IPS-18c (cell line): ENCODE measurements around the gene ACP5.
"Not testable (repeated sequence)": the region's sequence is repeated elsewhere in the genome, so short reads cannot be mapped to it uniquely, and the experiment has no call there.

ENCODE experiments used
- H3K4me3 ChIP-seq: 2 replicates; pipeline ENCODE4 v1.7.0; 2013; ENCODE audit warnings: low read depth, mild to moderate bottlenecking, low read length, moderate library complexity; ENCODE audit not compliant: insufficient read depth
- H3K9me3 ChIP-seq: one replicate; pipeline ENCODE4 v1.6.1; 2013; ENCODE audit warnings: mild to moderate bottlenecking, low read length, moderate library complexity; ENCODE audit not compliant: control insufficient read depth, insufficient read depth

The ACP5 gene

DNA sequence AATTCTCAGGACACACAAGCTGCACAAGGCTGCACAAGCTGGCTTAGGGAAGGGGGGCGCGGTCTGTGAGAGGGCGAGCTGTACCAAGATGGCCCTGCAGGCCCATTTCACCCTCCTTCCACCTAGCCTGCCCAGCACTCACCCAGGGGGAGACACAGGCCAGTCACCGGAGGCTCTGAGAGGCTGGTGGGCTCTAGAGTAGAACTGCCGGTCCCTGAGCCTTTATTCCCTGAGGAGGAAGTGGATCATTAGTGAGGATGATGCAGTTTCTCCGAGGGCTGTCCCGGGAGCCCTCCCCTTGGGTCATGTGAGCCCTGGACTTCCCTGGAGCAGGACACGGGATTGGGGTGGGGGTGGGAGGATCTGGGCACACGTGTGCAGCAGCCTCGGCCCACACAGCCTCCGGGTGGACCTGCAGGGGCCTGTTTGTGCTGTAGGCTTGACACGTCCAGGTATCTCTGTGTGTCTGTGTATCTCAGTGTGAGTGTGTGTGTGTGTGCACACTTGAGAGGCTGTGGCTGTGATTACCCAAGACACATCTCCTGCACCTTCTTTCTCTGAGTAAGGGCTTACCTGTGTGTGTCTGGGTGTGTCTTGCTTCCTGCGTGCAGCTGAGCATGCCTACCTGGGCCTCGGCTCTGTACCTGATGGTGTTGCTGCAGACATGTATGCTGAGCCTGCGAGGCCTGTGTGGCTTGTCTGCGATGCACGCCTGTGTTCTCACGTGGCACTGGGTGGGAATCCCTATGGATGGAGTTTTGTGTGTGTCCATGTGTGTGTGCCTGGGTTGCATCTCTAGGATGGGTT is at the start of gene ACP5:
TSS of gene ACP5 (minus strand) at position 195 of the 807 bp plus-strand sequence. CDS start 328 bp downstream, outside the sequence.
- Histone ChIP-seq H3K9me3 (no peaks in the 10 kb centered on the region), H3K4me3 (peak within 1 kb of the TSS; percentile 31)

DNA sequence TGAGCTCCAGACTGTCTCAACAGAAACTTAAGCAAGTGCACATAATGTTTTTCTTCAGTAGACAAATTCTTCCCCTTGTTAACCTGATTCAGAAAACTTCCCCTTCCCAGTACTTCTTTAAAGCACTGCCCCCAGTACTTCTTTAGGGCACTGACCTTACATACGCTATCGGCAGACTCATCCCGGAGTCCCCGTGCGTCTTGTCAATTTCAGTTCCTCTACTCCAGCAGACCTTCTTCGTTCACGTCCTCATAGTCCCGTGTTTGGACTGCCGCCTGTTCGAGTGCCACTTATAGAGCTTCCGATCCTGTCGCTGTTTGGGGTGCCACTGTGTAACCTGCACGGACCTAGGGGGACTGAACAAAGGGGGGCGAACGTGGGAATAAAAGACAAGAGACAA is 48.8 kb upstream of the ACP5 start:
- Histone ChIP-seq H3K9me3 (no peaks in the 10 kb centered on the region), H3K4me3 (no peak overlapping the region)

GRCh38 chr19:11624069-11624463 is 46.6 kb upstream of the ACP5 start:
- Histone ChIP-seq H3K9me3 (peaks cover 6% of the 10 kb centered on the region), H3K4me3 (no peak overlapping the region)

GRCh38 chr19:11622401-11622800 is 45.0 kb upstream of the ACP5 start:
- not testable (repeated sequence) for H3K4me3 ChIP-seq
- peaks cover 16% of the 10 kb centered on the region for H3K9me3 ChIP-seq

DNA sequence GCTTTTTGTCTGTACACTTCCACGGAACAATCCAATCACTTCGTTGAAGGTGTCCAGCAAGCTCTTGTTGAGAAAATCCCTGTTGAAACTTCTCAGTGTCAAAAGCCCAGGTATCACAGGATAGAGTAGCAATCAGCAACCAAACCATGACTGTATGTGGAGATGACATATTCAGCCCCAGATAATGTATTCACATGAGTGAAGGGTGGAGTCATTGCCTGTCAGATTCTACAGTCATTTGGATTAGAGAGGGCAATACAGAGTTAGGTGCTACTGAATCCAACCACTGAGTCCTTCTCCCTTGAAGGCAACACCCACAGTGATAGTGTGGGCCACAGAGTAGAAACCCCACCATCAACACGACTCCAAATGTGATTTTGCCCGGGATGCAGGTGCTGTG is 43.1 kb upstream of the ACP5 start:
- Histone ChIP-seq H3K4me3 (no peak overlapping the region), H3K9me3 (peaks cover 28% of the 10 kb centered on the region)

- no peak overlapping the region for H3K4me3 ChIP-seq
- peaks cover 42% of the 10 kb centered on the region for H3K9me3 ChIP-seq
Observed at GRCh38 chr19:11617180-11618062, 40.0 kb upstream of the ACP5 start.

DNA sequence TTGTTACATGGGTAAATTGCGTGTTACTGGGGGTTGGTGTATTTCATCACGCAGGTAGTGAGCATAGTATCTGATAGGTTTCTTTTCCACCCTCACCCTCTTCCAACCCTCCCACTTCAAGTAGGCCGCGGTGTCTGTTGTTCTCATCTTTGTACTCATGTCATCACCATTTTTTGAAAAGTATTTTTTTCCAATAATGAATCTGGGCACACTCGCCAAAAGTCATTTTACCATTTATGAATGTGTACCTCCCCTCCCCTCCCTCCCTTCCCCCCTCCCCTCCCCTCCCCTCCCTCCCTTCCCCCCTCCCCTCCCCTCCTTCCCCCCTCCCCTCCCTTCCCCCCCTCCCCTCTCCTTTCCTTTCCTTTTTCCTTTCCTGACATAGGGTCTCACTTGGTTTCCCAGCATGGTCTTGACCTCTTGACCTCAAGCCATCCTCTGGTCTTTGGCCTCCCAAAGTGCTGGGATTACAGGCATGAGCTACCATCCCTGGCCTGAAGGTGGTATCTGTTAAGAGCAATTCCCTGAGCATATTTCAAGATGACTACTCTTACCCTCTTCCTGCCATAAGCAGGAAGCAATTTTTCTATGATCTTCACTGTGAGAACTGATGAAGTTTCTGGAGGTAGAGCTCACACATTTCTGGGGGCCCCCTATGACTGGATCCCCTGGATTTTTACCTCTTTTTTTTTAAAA is 35.5 kb upstream of the ACP5 start:
- Histone ChIP-seq H3K4me3 (no peak overlapping the region), H3K9me3 (peaks cover 31% of the 10 kb centered on the region)

- Histone ChIP-seq H3K4me3 (no peak overlapping the region), H3K9me3 (peaks cover 22% of the 10 kb centered on the region)
Observed at GRCh38 chr19:11611730-11612129, 34.3 kb upstream of the ACP5 start.

DNA sequence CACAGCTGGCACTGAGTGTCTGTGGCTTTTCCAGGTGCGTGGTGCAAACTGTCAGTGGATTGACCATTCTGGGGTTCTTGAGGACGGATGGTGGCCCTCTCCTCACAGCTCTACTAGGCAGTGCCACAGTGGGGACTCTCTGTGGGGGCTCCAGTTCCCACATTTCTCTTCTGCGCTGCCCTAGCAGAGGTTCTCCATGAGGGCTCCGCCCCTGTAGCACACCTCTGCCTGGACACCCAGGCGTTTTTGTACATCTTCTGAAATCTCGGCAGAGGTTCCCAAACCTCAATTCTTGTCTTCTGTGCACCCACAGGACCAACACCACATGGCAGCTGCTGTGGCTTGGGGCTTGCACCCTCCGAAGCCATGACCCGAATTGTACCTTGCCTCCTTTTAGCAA is 29.0 kb upstream of the ACP5 start:
- peaks cover 11% of the 10 kb centered on the region for H3K9me3 ChIP-seq
- no peak overlapping the region for H3K4me3 ChIP-seq

DNA sequence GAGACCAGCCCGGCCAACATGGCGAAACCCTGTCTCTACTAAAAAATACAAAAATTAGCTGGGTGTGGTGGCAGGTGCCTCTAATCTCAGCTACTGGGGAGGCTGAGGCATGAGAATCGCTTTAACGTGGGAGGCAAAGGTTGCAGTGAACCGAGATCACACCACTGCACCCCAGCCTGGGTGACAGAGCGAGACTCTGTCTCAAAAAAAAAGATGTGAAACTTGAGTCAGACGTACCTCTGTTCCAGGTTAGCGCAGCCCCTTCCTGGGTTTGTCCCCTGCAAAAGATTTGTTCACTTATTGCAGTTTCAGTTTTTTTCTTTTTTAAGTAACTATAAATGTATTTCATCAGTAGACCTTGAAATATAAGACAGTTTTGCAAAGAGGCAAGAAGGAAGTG is 22.3 kb upstream of the ACP5 start:
- H3K4me3 ChIP-seq, H3K9me3 ChIP-seq: not testable (repeated sequence)

GRCh38 chr19:11598746-11599145 is 21.3 kb upstream of the ACP5 start:
- Histone ChIP-seq H3K4me3 (no peak overlapping the region; the same call in 1 of the 2 replicates), H3K9me3 (no peaks in the 10 kb centered on the region)

DNA sequence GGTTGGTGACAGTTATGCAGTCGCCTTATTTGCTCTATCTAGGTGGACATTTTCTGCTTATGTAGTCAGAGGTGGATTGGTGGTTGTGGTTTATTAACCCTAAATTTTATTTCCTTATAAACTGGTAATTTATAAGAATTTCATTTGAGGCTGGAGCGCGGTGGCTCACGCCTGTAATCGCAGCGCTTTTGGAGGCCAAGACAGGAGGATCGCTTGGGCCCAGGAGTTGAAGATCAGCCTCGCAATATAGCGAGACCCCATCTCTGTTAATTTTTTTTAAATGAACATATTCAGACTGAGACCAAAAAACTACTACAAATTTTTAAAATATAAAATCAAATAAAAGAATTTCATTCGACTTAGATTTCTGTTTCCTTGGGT is 20.6 kb upstream of the ACP5 start:
- Histone ChIP-seq H3K9me3 (no peaks in the 10 kb centered on the region), H3K4me3 (peak overlapping the region; percentile 98)

DNA sequence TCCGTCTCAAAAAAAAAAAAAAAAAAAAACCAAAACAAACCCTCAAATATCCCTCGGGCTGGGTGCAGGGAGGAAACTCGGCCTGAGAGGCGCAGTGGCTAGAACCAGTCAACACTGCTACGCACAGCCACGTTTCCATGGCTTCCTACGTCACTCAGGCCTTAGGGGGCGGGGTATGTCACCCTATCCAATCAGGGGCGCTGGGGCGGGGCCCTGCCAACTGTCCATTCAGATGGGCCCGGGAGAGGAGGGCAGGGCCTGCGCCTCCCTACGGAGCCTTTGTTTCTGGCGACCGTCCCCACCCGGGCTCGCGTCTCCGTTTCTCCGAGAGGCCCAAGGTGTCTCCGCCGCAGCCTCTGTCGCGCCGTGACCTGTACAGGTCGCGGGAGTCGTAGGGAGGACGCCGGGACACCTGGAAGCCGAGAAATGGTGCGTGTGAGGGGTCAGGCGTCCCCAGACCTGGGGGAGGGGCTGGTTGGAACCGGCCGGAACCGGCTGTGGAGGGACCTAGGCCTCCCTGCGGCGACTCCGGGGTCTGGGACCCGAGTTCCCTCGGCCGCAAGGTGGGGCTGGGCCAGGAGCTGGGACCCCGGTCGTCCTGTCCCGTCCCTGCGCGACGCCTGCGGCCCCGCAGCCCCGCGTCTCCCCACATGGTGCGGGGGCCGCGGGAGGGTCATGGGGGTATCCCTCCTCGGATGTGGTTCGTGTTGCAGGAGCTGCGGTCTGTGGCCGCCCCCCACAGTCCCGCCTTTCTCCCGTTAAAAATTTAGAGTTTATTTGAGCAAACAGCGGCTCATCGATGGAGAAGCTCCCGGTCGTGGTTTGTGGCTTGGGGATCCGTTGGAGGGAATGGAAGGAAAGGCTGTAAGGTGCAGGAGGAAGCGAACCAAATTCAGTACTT is 20.0 kb upstream of the ACP5 start, which contains the start of gene ZNF627:
TSS of gene ZNF627 (plus strand) at position 282 of the 901 bp plus-strand sequence. CDS start at position 427, 145 bp downstream.
- no peaks in the 10 kb centered on the region for H3K9me3 ChIP-seq
- H3K4me3 ChIP-seq, result peak within 1 kb of the TSS; percentile 98

DNA sequence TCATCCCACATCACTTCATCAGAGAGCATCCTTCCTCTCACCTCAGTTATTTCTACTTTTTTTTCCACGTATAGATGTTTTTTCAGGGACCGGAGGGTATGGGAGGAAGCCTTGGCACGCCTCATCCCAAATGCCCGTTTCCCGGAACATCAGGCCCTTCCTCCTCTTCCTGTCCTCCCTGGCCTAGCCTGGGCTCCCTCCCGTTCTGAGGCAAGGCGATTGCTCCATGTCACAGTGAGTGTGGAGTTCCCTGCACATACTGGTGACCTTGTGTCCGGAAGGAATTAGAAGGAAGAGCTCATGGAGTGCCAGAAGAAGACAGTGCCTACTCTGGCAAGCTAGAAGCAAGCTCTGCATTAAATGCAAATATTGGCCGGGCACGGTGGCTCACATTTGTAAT is 18.7 kb upstream of the ACP5 start:
- Histone ChIP-seq H3K9me3 (no peaks in the 10 kb centered on the region), H3K4me3 (no peak overlapping the region)

DNA sequence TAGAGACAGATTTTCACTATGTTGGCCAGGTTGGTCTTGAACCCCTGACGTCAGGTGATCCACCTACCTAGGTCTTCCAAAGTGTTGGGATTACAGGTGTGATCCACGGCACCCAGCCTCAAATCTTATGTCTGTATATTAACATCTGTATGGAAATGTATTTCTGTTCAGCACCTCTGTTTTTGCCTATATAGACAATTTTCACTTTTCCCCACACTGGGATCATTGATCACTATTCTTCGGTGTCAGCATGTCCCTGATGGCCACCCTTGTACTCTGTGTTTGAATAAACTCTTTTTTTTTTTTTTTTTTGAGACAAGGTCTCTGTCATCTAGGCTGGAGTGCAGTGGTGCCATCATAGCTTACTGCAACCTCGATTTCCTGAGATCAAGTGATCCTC is 16.6 kb upstream of the ACP5 start:
- Histone ChIP-seq H3K9me3 (no peaks in the 10 kb centered on the region), H3K4me3 (no peak overlapping the region)

DNA sequence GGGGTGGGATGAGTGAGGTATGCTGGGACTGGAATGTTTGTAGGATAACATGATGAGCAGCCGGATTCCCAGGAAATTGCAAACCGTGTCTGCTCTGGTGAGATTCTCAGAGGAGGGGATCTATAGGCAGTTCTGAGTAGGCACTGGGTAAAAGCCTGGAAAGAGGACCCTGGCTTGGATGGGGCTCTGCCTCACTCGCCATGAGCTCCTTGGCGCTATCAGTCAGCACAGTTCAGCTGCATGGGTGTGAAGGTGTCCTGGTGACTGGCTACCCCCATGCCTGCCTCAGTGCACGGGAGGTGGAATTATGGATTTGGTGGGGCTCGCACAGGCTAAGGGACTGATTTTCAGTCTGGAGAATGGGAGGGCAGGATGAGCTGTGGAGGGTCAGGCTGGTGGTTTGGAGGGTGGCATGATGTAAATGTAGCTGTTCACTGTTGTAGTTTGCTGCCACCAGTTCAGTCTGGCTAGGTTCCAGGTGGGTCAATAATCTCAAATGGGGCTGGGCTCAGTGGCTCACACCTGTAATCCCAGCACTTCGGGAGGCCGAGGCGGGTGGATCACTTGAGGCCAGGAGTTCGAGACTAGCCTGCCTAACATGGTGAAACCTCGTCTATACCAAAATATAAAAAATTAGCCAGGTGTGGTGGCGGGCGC is 10.7 kb upstream of the ACP5 start:
- Histone ChIP-seq H3K4me3 (no peak overlapping the region), H3K9me3 (no peaks in the 10 kb centered on the region)
